NCI-H460 (cell line): ENCODE measurements around the gene TBC1D20. TPM values are rescaled to one million over a fixed set of nuclear protein-coding genes. Genes with fewer than 3 reads are reported as not detected.
"Not testable (repeated sequence)": the region's sequence is repeated elsewhere in the genome, so short reads cannot be mapped to it uniquely, and the experiment has no call there.

Experiments
- DNase-seq: peaks from one replicate; pipeline ENCODE4 v3.0.0-alpha.2; 2016; ENCODE audit warnings: low read depth; ENCODE audit errors: extremely low read depth
- total RNA-seq: library from RNA; depleted of rRNA; stranded (reverse); fragments of >200 nt; shearing (Covaris generic); gene quantifications from 2 replicates; pipeline ENCODE4 v1.2.3, GENCODE V29; 2014

Gene TBC1D20
- total RNA-seq, 1 experiment from 2014 or later: 27.5 TPM

- DNase-seq: not testable (repeated sequence)
Observed at GRCh38 chr20:476561-477249, 14.4 kb upstream of the TBC1D20 start.

- DNase-seq: no peak
Observed at GRCh38 chr20:475463-476357, 13.4 kb upstream of the TBC1D20 start.

GRCh38 chr20:474581-474980, 12.2 kb upstream of the TBC1D20 start:
- no peak for DNase-seq

- DNase-seq: no peak
Observed at GRCh38 chr20:472889-473292, 10.6 kb upstream of the TBC1D20 start.

- no peak for DNase-seq
Observed at GRCh38 chr20:472137-472846, 10.0 kb upstream of the TBC1D20 start.

- no peak for DNase-seq
Observed at GRCh38 chr20:469746-470490, 7.6 kb upstream of the TBC1D20 start.

GRCh38 chr20:467755-468154, 5.4 kb upstream of the TBC1D20 start:
- DNase-seq: no peak

- DNase-seq: no peak
Observed at GRCh38 chr20:461254-462198, 807 bp downstream of the TBC1D20 start.

GRCh38 chr20:460707-461106, 1.6 kb downstream of the TBC1D20 start:
- no peak for DNase-seq

GRCh38 chr20:460180-460579, 2.2 kb downstream of the TBC1D20 start:
- no peak for DNase-seq

GRCh38 chr20:458776-459175, 3.6 kb downstream of the TBC1D20 start:
- no peak for DNase-seq

- no peak for DNase-seq
Observed at GRCh38 chr20:454951-455350, 7.4 kb downstream of the TBC1D20 start.

GRCh38 chr20:452021-452420, 10.3 kb downstream of the TBC1D20 start:
- DNase-seq: not testable (repeated sequence)

- DNase-seq: no peak
Observed at GRCh38 chr20:445514-446336, 16.6 kb downstream of the TBC1D20 start.

GRCh38 chr20:444862-445426, 17.4 kb downstream of the TBC1D20 start:
- no peak for DNase-seq

GRCh38 chr20:444117-444516, 18.2 kb downstream of the TBC1D20 start:
- DNase-seq: no peak

- no peak for DNase-seq
Observed at GRCh38 chr20:443223-443775, 19.0 kb downstream of the TBC1D20 start.

- no peak for DNase-seq
Observed at GRCh38 chr20:440636-441035, 21.7 kb downstream of the TBC1D20 start.
